ENCODE measurements around the gene NABP1.

NABP1 gene

DNA sequence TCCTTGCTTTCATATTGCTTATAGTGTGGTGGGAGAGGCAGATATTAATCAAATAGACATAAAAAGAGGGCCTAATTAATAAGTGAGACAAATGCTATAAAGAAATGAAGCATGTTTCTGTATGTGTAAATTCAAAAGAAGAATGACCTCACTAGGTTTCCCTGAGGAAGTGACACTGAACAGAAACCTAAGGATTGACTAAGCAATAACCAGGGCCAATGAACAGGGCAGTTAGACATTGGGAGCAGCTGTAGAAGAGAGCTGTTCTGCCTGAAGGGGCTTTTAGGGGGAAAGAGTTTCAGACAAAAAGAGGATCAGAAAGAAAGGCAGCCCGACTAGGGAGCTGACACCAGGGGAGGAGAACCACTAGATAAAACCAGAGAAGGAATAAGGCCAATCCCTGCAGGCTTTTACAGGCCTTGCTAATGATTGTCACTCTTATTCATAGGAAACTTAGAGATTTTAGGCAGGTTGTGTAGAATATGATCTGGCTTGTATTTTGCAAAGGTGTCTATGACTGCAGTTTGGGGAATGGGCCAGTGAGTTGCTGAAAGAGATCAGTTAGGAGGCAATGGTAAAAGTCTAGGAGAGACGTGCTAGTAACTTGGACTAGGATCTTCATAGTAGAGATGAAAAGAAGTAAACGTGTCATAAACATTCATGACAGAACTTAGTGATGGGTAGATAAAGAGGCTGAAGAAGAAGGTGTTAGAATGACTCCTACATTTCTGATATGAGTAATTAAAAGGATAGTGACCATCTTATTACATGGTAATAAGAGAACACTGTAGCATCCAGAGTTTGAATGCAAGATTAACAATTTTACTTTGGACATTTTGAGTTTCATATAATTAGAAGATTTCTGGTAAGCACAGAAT is 26.8 kb upstream of the NABP1 start:
- no peak for DNase-seq

DNA sequence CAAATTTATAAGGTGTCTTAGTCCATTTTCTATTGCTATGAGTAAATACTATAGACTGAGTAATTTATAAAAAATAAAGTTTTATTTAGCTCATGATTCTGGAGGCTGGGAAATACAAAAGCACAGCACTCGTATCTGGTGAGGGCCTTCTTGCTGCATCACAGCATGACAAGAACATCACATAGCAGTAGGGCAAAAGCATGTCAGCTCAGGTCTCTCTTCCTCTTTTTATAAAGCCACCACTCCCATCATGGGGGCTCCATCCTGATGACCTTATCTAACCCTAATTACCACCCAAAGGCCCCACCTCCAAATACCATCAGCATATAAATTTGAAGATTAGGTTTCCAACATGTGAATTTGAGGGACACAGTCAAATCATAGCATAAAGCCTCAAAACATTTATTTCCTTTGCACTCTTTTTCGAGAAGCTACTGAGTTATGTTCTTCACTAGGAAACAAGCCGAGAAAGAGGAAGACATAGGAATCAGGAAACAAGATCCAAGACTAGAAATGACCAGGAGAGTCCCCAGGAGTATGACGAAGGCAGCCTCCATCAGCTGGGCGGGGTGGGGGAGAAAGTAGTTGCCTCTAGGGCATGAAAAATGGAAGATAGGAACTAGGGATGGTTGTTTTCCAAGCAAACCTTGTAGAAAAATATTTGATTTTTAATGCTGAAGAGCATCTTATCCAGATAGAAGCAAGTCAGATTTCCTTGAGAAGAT is 24.1 kb upstream of the NABP1 start:
- no peak for DNase-seq

DNA sequence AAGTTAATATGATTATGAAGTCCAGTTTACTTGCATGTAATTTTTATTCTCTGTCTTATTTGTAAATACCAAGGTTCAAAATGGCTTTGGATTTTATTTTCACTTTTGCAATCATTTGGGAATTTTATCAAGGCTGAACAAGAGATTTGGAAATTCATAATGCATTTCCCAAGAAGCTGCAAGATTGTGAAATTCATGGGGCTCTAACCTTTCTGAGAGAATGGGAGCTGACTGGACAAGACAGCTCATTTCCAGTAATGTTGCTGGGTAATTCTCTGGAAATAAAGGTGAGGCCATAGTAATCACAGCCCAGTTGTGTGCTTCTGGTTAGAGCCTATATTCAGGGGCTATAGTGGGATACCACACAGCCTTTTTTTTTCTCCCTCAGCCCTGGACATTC is 21.5 kb upstream of the NABP1 start:
- no peak for DNase-seq

- no peak for DNase-seq
Observed at GRCh38 chr2:191656792-191657191, 21.1 kb upstream of the NABP1 start.

DNA sequence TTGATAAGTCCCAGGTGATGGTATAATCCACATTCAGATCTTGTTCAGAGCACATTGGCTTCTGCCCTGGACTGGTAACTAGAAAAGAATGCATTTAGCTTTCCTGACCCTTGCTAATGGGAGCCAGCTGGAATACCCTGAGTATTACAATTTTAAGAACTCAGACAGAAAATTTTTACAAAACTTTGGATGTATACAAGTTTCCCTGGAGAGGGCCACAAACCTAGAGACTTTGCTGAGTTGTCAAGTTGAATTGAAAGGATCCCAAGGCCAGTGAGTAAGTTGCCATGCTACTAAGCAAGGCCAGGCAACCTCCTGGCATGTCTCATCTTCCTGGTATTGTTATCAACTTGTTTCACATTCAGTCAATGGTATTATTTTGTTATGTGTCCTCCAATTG is 20.0 kb upstream of the NABP1 start:
- DNase-seq: no peak

- DNase-seq: no peak
Observed at GRCh38 chr2:191659198-191659597, 18.7 kb upstream of the NABP1 start.

DNA sequence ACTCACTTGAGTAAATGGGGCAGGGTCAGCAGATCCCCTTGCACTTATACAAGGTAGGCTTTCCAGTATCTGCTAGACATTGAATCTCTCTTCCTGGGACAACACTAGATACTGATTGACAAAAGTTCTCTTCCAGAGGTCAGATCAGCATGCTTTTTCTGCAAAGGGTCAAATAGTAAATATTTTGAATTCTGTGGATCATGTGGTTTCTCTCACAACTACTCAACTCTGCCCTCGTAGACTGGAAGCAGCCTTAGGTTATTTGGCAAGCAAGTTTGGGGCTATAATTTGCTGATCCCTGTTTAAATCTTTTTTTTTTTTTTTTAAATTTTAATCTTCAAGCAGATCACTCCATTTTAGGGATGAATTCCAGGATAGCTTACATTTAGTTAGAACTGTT is 17.4 kb upstream of the NABP1 start:
- no peak for DNase-seq

GRCh38 chr2:191661097-191661924 is 16.6 kb upstream of the NABP1 start:
- DNase-seq: no peak

DNA sequence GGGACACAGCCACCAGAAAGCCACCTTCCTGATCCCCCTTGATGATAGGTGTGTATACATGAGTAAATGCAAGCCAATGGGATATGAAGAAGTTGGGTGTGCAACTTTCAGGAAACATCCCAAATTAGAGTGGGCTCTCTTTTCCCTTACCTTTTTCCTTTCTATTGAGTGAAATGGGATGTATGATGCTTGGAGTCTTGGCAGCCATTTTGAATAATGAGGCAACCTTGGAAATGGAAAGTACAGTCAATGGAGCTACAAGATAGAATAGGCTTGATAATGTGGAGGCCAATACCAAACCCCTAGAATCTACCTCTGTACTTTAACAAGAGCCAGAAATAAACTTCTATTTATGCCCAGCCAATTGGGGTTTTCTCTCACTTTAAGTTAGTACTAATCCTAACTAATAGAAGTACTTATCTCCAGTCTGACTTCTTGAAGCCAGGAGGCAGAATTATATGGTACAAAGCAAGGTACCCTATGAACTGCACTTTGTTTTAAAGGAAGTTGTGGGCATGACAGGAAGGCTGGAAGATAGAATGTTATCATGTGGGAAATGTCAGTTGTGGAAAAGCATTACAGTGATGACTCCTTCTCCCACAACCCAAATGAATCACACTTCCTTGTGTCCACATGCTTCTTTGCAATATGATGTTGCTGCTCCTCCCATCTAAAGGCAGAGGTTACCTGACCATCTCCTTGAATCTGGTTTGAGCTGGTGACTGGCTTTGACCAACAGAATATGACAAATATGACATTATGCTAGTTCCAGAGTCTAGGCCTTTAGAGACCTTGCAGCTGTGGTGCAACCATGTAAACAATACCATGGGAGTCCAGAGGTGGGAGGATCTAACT is 12.9 kb upstream of the NABP1 start:
- DNase-seq: no peak

DNA sequence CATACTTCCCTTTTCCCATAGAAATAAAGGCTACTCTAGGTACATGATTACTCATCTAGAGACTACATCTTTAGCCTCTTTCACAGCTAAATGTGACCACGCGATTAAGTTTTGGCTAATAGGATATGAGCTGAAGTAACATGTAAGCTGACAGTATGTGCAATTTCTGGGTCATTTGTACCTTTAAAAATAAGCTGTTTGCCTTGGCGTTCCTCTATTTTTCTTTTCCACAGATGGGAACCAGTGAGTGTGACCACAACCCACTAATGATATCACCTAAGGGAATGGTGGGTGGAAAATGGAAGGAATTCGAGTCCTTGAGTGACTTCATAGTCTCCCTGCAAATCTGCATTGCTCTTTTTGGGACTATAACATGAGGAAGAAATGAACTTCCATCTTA is 11.7 kb upstream of the NABP1 start:
- DNase-seq: no peak

DNA sequence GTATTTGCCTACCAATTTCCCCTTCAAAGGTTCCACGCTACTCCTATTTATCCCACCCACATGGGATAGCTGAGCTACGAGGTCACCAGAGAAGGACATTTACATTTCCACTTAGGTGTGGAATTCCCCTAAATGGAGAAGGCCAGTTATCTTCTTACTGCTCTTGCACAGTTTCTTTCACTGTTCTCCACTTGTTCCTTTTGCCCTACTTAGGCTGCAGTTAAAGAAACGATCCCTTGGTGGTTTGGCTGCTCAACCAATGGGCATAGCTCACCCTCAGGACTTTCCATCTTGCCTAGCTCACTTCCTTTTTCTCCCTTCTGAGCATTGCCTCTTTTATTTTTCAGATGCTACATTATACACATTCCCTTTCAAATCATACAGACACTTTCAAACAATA is 11.2 kb upstream of the NABP1 start:
- DNase-seq: no peak

DNA sequence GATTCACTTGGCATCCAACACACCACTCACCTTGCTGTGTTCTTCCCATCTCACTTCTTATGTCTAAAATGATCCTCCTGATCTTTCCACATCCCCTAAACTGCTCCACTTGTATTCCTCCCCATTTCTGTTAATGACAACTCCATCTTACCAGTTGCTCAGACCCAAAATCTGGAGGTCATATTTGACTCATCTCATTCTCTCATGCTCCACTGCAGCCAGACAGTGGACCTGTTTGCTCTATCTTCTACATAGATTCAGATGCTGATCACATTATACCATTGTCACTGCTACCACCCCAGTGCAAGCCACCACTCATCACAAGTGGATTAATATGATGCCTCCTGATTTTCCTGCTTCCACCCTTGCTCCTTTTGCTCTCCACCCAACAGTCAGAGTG is 7.9 kb upstream of the NABP1 start:
- no peak for DNase-seq

DNA sequence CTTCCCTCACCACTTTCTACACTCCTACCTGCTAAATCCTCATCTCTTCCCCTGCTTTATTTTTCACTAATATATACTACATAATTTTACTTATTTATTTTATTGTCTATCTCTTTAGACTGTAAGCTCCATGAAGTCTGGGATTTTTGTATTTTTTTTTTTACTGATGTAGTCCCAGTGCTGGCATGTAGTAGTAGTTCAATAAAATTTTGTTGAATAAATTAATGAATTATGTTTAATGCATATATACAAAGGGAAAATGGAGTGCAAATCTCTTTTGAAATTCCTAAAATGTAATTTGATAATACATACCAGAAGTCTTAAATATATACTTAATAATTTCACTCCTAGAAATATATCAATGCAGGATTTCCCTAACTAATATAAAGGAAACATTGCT is 7.1 kb upstream of the NABP1 start:
- no peak for DNase-seq

- peak; percentile 87 for DNase-seq
Observed at GRCh38 chr2:191675807-191676721, 1.9 kb upstream of the NABP1 start.

GRCh38 chr2:191676790-191677645 is 918 bp upstream of the NABP1 start:
- DNase-seq: peak; percentile 57

DNA sequence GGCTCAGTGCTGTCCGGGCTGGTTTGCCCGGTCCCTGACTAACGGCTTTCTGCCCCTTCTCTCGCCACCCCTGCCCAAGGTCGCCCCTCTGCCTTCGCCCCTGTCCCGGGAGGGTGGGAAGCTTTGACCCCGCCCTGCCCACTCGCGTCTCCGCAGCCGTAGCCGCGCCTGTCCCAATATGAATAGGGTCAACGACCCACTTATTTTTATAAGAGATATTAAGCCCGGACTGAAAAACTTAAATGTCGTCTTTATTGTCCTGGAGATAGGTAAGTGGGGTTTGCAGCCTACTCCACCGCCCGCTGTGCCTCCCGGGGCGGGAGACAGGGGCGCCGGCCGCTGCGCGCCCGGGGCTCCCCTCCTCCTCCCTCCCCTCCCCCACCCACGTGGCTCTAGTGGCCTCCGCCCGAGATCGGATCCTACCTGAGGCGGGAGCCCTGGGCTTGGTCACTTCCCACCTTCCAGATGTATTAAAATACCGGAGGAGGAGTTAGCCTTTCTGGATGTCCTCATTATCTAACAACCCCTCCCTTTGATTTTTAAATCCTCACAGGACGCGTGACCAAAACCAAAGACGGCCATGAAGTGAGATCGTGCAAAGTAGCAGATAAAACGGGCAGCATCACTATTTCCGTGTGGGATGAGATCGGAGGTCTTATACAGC is 633 bp downstream of the NABP1 start:
- peak; percentile 48 for DNase-seq

GRCh38 chr2:191679818-191680600 is 2.1 kb downstream of the NABP1 start:
- DNase-seq: peak; percentile 80

DNA sequence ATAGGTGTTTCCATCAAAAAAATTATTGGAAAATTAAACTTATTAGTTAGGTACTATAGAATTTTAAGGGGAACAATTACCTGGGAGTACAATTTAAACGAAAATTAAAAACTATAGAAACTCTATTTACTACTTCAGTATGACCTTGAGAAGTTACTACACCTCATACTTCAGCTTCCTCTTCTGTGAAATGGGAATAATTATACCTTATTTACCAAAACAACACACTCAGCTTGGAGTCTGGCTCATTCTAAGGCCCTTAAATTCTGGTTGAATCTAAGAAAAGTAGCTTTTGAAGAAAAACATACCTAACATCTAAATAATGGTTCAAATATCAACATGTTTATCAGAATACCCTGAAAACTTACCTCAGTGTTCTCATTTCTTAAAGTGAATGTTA is 2.7 kb downstream of the NABP1 start:
- DNase-seq: no peak

DNA sequence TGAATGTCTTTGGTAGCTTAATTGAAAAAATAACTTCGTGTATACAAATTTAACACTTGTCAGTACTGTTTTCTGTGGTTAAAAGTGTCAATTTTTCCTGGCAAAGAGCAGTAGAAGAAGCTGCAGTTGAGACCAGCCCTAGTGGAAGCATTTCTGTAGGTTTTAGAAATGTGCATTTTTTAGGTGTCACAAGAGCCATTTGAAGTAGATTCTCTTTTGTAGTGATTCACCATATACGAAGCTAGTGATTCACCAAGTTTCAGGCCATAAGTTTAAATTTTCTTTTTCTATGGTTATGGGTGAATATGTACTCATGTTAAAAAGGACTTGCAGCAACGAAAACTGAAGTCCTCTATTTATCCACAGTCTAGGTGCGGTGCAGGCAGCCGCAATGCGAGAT is 4.2 kb downstream of the NABP1 start:
- peak; percentile 26 for DNase-seq

Data from CD4-positive, alpha-beta T cell treated with Interleukin-4 for 4 hours (primary cell).